ENCODE measurements around the gene NPIPB4. TPM values are rescaled to one million over a fixed set of nuclear protein-coding genes. Genes with fewer than 3 reads are reported as not detected.
"Not testable (repeated sequence)": the region's sequence is repeated elsewhere in the genome, so short reads cannot be mapped to it uniquely, and the experiment has no call there.

Gene NPIPB4
- total RNA-seq, 2 donors from 2014 or later: 177 to 222 TPM

GRCh38 chr16:21819617-21820016, 37.9 kb downstream of the NPIPB4 start:
- H3K4me1 Mint-ChIP-seq; H3K9me3 Mint-ChIP-seq; H3K9me3 ChIP-seq (ENCODE audit: control insufficient read depth, low read length); H3K4me1 ChIP-seq (ENCODE audit: control insufficient read depth, insufficient read depth, low read length); H3K27ac Mint-ChIP-seq; DNase-seq; H3K36me3 ChIP-seq (ENCODE audit: control insufficient read depth, insufficient read depth, low read length); H3K27ac ChIP-seq (ENCODE audit: low read depth, low read length); H3K36me3 Mint-ChIP-seq (ENCODE audit: low read depth); H3K27me3 Mint-ChIP-seq (ENCODE audit: insufficient read depth); H3K27me3 ChIP-seq (ENCODE audit: control insufficient read depth, insufficient read depth, low read length, poor library complexity, severe bottlenecking): not testable (repeated sequence)
- WGBS, 2 experiments (ENCODE audit: insufficient coverage in 1 of 2, insufficient read length in 1 of 2): 100% methylated on average over 2 of the region's 10 CpGs; no CpG with 5 or more reads in 1 of the 2 experiments
- H3K4me3 Mint-ChIP-seq: peak overlapping the region; percentile 78
- H3K4me3 ChIP-seq (ENCODE audit: low read length): peak overlapping the region; percentile 77
- H3K9ac ChIP-seq (ENCODE audit: extremely low read depth, low read length, poor library complexity, severe bottlenecking): peak overlapping the region; percentile 62

- not testable (repeated sequence) for H3K4me1 ChIP-seq (ENCODE audit: control insufficient read depth, insufficient read depth, low read length); H3K36me3 ChIP-seq (ENCODE audit: control insufficient read depth, insufficient read depth, low read length); H3K4me3 Mint-ChIP-seq; H3K9me3 Mint-ChIP-seq; DNase-seq; H3K27ac Mint-ChIP-seq; H3K27me3 ChIP-seq (ENCODE audit: control insufficient read depth, insufficient read depth, low read length, poor library complexity, severe bottlenecking); H3K9me3 ChIP-seq (ENCODE audit: control insufficient read depth, low read length); H3K36me3 Mint-ChIP-seq (ENCODE audit: low read depth); H3K9ac ChIP-seq (ENCODE audit: extremely low read depth, low read length, poor library complexity, severe bottlenecking); H3K4me3 ChIP-seq (ENCODE audit: low read length); H3K27ac ChIP-seq (ENCODE audit: low read depth, low read length); H3K4me1 Mint-ChIP-seq; H3K27me3 Mint-ChIP-seq (ENCODE audit: insufficient read depth)
Measured at GRCh38 chr16:21817012-21817411, 40.5 kb downstream of the NPIPB4 start.

GRCh38 chr16:21815694-21816093, 41.9 kb downstream of the NPIPB4 start:
- not testable (repeated sequence) for H3K27ac ChIP-seq (ENCODE audit: low read depth, low read length); H3K4me3 Mint-ChIP-seq; H3K4me3 ChIP-seq (ENCODE audit: low read length); DNase-seq; H3K36me3 ChIP-seq (ENCODE audit: control insufficient read depth, insufficient read depth, low read length); H3K27ac Mint-ChIP-seq; H3K9ac ChIP-seq (ENCODE audit: extremely low read depth, low read length, poor library complexity, severe bottlenecking); H3K27me3 Mint-ChIP-seq (ENCODE audit: insufficient read depth); H3K9me3 ChIP-seq (ENCODE audit: control insufficient read depth, low read length); H3K4me1 Mint-ChIP-seq; H3K27me3 ChIP-seq (ENCODE audit: control insufficient read depth, insufficient read depth, low read length, poor library complexity, severe bottlenecking); H3K4me1 ChIP-seq (ENCODE audit: control insufficient read depth, insufficient read depth, low read length); H3K9me3 Mint-ChIP-seq
- WGBS, 2 experiments (ENCODE audit: insufficient coverage in 1 of 2, insufficient read length in 1 of 2): 92 to 95% methylated on average over 8 to 10 of the region's 11 CpGs
- peaks cover 15% of the 10 kb centered on the region for H3K36me3 Mint-ChIP-seq (ENCODE audit: low read depth)

- WGBS, 2 experiments (ENCODE audit: insufficient coverage in 1 of 2, insufficient read length in 1 of 2): 100% methylated on average over 1 of the region's 2 CpGs; no CpG with 5 or more reads in 1 of the 2 experiments
- peaks cover 11% of the 10 kb centered on the region for H3K36me3 Mint-ChIP-seq (ENCODE audit: low read depth)
- DNase-seq: not testable (repeated sequence)
Measured at GRCh38 chr16:21802375-21802663, 55.2 kb downstream of the NPIPB4 start.

GRCh38 chr16:21801538-21802374, 55.8 kb downstream of the NPIPB4 start:
- WGBS, 2 experiments (ENCODE audit: insufficient coverage in 1 of 2, insufficient read length in 1 of 2): 54% methylated on average over 8 of the region's 13 CpGs; no CpG with 5 or more reads in 1 of the 2 experiments
- peak; percentile 72 for DNase-seq
- peaks cover 11% of the 10 kb centered on the region for H3K36me3 Mint-ChIP-seq (ENCODE audit: low read depth)
- not testable (repeated sequence) for H3K9ac ChIP-seq (ENCODE audit: extremely low read depth, low read length, poor library complexity, severe bottlenecking); H3K27ac Mint-ChIP-seq; H3K27ac ChIP-seq (ENCODE audit: low read depth, low read length); H3K4me1 ChIP-seq (ENCODE audit: control insufficient read depth, insufficient read depth, low read length); H3K4me3 Mint-ChIP-seq; H3K27me3 Mint-ChIP-seq (ENCODE audit: insufficient read depth); H3K4me3 ChIP-seq (ENCODE audit: low read length); H3K9me3 ChIP-seq (ENCODE audit: control insufficient read depth, low read length); H3K27me3 ChIP-seq (ENCODE audit: control insufficient read depth, insufficient read depth, low read length, poor library complexity, severe bottlenecking); H3K36me3 ChIP-seq (ENCODE audit: control insufficient read depth, insufficient read depth, low read length); H3K4me1 Mint-ChIP-seq; H3K9me3 Mint-ChIP-seq
- TF ChIP-seq, protein P1, sequence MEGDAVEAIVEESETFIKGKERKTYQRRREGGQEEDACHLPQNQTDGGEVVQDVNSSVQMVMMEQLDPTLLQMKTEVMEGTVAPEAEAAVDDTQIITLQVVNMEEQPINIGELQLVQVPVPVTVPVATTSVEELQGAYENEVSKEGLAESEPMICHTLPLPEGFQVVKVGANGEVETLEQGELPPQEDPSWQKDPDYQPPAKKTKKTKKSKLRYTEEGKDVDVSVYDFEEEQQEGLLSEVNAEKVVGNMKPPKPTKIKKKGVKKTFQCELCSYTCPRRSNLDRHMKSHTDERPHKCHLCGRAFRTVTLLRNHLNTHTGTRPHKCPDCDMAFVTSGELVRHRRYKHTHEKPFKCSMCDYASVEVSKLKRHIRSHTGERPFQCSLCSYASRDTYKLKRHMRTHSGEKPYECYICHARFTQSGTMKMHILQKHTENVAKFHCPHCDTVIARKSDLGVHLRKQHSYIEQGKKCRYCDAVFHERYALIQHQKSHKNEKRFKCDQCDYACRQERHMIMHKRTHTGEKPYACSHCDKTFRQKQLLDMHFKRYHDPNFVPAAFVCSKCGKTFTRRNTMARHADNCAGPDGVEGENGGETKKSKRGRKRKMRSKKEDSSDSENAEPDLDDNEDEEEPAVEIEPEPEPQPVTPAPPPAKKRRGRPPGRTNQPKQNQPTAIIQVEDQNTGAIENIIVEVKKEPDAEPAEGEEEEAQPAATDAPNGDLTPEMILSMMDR (conservative IDR thresholded peaks at IDR 0.05): peak; percentile 75

More at GRCh38 chr16:21802375-21802663, 55.2 kb downstream of the NPIPB4 start:
- H3K9me3 ChIP-seq (ENCODE audit: control insufficient read depth, low read length); H3K4me3 ChIP-seq (ENCODE audit: low read length); H3K27ac Mint-ChIP-seq; H3K36me3 ChIP-seq (ENCODE audit: control insufficient read depth, insufficient read depth, low read length); H3K9ac ChIP-seq (ENCODE audit: extremely low read depth, low read length, poor library complexity, severe bottlenecking); H3K27ac ChIP-seq (ENCODE audit: low read depth, low read length); H3K4me1 ChIP-seq (ENCODE audit: control insufficient read depth, insufficient read depth, low read length); H3K27me3 Mint-ChIP-seq (ENCODE audit: insufficient read depth); H3K4me1 Mint-ChIP-seq; H3K27me3 ChIP-seq (ENCODE audit: control insufficient read depth, insufficient read depth, low read length, poor library complexity, severe bottlenecking); H3K4me3 Mint-ChIP-seq; H3K9me3 Mint-ChIP-seq: not testable (repeated sequence)

- not testable (repeated sequence) for H3K9me3 ChIP-seq (ENCODE audit: control insufficient read depth, low read length); H3K27ac ChIP-seq (ENCODE audit: low read depth, low read length); H3K27me3 Mint-ChIP-seq (ENCODE audit: insufficient read depth); H3K4me1 Mint-ChIP-seq; H3K36me3 ChIP-seq (ENCODE audit: control insufficient read depth, insufficient read depth, low read length); H3K27ac Mint-ChIP-seq; H3K4me1 ChIP-seq (ENCODE audit: control insufficient read depth, insufficient read depth, low read length); H3K4me3 ChIP-seq (ENCODE audit: low read length); DNase-seq; H3K36me3 Mint-ChIP-seq (ENCODE audit: low read depth); H3K9me3 Mint-ChIP-seq; H3K4me3 Mint-ChIP-seq; H3K9ac ChIP-seq (ENCODE audit: extremely low read depth, low read length, poor library complexity, severe bottlenecking); H3K27me3 ChIP-seq (ENCODE audit: control insufficient read depth, insufficient read depth, low read length, poor library complexity, severe bottlenecking)
- WGBS, 2 experiments (ENCODE audit: insufficient coverage in 1 of 2, insufficient read length in 1 of 2): no CpG with 5 or more reads among the region's 3 CpGs
Measured at GRCh38 chr16:21798601-21799000, 59.0 kb downstream of the NPIPB4 start.
